Amniotic epithelial cell (primary cell): ENCODE data around the gene KCNQ5.
A peak's percentile ranks its signal among the peaks of the same experiment; 100 is the strongest.

Experiments
- DNase-seq: peaks from one replicate; pipeline ENCODE4 v3.0.0-alpha.2; 2010; ENCODE audit warnings: low read depth

The KCNQ5 gene

DNA sequence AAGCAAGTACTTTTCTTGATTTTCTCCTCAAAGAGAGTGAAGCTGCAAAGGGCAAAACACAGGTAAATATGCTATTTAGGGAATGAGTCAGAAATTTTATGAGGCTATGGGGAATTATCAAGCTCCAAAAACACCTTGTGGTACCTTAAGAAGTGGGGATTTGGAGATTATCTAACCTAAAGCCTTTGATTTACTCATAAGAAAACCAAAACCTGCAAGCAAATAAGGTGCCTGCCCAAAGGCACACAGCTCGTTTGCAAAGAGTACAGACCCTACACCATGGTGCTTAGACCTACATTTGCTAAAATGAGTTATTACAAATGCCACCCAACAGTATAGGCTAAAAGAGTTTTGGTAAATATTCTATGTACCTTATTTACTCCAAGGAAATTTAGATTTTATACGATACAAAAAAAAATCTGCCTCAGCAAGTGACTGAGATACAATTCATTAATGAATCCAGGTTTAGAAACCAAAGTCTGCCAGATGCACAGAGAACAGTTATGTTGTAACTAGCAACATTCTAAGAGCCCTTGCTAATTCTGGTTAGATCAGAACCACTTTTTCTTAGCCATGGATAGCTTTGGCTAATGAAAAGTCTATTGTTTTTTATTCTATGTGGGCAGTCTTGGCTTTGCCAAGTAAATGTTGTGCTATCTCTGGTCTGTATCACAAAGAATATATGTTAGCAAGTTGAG is 501.9 kb downstream of the KCNQ5 start:
- DNase-seq: no peak

DNA sequence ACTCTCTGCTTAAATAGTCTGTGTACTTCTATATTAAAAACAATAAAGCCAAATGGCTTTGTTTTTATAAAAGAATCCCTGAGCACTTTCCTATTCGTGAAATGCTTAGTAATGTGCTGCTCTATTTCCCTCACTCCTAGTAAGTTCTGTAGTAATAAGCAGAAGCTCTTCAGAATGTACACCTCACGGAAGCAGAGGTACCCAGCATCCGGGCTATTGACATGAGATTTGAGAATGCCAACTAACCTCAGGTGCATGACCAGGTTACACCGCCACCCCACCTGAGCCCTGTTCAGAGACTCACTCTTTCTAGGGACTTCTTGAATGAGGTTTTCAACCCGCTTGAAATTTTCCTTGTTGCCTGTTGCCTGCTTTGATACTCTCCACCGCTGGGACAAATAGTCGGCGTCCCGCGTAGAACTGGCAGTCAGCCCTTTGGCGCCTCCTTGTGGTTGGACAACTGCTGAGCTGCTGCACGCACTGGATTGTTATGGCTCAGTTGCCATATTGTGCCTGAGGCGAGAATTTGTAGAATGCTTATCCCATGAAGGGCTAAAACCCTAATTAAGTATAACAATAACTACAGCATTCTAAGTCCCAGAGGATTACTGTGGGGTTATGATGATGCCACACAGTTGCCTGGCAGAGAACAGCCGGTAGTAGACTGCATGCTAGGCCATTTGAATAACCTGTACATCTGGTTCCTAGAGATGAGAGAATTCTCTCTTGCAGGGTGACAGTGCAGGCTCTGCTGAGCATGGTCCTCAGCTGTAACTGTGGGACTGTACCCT is 508.0 kb downstream of the KCNQ5 start:
- DNase-seq: peak; percentile 53

DNA sequence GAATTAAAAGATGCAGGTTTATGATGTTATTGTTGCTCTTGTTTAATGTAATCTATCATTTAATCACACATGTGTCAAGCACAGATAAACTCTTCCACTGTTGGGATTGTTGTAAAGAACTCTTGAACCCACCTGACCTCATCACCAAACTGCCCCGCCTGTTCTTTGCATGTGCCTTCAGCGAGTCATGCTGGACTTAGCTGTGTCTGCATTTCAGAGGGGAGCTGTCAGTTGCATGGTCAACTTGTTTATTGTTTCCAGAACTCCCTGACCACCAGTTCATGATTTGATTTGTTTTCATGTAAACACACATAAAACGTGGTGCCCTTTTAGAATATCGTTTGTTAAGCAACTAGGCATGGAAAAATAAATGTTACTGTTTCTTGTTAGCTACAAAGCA is 509.8 kb downstream of the KCNQ5 start:
- peak; percentile 57 for DNase-seq

DNA sequence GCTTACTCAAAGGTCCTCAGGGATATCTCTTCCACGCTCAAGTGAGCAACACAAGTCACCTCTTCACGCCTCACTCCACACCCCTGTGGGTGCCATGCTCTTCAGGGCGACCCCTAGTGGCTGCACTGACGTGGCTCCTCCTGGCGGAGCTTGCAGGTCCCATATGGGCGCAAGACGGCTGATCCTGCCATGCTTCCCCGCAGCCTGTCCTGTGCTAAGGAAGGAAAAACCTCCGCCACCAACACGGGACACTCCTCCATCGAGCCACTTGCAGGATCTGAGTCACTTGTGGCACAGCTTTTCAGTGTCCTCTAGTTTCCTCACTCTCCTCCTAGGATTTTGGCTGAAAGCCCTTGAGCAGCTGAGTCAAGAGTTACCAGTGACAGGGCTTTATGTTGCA is 512.7 kb downstream of the KCNQ5 start:
- no peak for DNase-seq

DNA sequence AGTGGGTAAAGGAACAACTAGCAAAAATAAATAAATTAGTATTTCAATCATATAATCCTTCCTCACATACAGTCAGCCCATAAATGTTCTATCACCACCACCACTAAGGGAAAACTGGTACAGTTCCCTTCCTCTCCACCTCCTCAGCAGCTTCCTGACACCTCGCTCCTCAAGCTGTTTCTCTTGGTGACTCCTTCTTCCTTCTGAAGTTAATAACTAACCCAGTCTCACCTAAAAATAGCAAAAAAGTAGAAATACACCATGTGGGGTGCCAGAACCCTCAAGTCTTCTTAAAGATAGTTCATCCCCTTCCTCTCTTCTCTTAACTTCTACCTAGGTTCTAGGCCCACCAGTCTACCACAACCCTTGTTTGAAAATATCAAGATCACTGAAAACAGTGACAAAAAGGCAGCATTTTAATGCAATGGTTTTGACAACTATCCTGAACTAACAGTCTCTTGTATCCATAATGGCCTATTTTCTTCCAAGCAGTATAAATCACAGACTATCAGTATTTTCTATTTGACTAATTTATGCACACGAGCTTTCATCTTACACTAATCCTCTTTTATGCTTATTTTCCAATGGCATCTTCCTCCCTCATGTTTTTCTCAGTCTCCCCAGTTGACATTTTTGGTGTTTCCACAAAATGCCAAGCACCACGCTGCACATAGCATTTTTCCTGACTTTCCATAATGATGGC is 518.0 kb downstream of the KCNQ5 start:
- no peak for DNase-seq

DNA sequence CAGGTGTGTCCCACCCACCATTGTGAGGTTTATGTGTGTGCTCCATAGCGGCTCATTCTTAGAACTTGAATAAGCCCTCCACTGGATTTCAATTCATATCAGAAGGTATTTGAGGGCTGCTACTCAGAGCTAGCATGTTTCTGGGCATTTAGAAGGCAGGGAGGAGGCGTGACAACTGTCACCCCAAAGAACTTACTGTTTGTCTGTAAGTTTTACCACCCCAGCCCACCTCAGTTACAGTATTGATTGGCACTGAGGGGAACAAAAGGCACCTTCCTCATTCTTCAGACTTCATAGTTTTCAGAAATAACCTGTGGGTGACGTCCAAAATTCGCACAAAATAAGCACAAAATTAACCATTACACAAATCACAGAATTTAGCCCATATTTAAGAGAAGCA is 521.7 kb downstream of the KCNQ5 start:
- DNase-seq: no peak

DNA sequence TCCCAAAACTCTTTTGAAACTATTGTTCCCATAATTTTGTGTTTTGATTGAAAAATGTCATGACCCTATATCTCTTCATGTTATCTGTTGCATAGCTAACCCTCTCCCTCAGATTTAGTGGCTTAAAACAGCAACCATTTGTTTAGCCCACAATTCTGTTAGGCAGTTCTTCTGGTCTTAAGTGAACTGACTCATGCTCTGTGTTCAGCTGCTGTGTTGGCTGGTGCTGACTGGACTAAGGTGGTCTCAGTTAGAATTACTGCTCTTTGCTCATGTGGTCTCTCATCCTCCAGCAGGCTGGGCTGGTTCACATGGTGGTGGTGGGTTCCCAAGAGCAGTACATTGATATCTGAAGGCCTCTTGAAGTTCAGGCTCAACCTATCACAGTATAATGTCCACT is 522.7 kb downstream of the KCNQ5 start:
- DNase-seq: no peak

DNA sequence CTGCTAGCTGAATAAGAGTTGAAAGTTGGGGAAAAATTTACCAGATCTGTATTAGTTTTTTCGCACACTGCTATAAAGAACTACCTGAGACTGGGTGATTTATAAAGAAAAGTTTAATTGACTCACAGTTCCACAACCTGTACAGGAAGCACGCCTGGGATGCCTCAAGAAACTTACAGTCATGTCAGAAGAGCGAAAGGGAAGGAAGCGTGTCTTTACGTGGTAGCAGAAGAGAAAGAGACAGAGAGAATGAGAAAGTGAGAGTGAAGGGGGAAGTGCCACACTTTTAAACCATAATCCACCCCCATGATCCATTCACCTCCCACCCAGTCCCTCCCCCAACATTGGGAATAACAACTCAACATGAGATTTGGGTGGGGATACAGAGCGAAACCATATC is 523.8 kb downstream of the KCNQ5 start:
- no peak for DNase-seq

DNA sequence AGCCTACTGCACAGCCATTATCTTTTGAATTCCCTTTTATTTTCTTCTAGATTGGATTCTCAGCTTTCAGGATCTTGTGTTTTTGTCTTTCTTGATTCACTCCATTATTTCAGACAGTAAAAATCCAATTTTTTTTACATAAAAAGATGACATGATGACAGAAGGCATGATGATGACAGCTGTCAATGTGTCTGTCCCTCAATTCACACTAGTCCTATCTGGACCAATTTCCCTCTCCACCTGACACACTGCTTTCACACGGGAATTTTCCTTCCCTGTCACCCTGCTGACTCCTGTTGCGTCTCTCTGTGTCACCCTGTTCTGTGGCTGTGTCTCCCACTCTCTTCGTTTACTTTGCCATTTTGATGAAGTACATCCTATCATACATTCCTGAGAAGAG is 529.9 kb downstream of the KCNQ5 start:
- no peak for DNase-seq

DNA sequence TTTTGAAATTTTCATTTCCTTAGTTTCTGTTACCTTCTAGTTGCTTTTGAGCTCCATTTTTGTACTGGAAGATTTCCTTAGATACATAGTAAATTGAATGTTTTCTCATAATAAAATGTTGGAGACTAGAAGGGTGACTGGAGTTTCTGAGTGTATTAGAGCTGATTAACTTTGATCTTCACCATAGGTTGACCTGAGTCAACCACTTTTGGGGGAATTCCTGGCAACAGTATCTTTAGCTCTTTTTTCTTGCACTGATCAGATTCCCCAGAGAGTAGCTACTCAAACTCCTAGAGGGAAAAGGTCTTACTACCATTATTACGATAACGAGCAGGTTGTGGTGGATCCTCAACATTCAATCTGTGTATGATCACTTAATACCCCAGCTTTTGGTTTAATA is 530.7 kb downstream of the KCNQ5 start:
- DNase-seq: no peak

DNA sequence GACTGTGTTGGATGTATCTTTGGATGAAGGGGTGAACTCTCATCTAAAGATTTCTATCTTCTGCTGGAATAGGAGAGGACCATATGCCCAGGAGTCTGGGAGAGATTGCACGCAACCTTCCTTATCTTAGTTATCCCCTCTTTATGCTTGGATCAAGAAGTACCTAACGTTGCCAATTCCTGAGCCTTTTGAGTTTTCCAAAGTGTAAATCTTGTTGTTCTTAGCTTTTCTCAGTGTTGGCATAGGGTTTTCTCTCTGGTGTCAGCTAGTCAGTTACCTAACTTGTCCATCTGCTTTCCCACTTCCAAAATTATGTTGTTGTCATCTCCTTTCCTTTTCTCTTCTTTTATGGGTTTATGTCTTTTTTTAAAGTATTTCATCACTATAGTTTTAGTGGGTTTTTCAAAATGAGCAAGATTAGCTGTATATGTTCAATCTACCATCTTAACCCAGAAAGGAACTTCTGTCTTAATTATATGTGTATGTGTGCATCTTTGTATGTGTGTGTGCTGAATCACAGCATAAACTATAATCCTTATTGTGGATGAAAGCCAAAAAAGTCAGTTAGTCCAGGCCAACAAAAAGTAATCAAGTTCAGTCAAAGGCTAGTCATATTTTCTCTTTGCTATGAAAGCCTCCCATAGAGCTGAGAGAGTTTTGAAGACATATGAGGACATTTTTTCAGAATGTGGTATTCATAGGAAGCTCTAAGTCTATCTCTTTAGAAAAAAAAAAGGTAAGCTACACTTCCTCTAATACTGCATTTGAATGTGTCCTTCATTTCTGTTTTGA is 531.3 kb downstream of the KCNQ5 start:
- DNase-seq: peak; percentile 68

DNA sequence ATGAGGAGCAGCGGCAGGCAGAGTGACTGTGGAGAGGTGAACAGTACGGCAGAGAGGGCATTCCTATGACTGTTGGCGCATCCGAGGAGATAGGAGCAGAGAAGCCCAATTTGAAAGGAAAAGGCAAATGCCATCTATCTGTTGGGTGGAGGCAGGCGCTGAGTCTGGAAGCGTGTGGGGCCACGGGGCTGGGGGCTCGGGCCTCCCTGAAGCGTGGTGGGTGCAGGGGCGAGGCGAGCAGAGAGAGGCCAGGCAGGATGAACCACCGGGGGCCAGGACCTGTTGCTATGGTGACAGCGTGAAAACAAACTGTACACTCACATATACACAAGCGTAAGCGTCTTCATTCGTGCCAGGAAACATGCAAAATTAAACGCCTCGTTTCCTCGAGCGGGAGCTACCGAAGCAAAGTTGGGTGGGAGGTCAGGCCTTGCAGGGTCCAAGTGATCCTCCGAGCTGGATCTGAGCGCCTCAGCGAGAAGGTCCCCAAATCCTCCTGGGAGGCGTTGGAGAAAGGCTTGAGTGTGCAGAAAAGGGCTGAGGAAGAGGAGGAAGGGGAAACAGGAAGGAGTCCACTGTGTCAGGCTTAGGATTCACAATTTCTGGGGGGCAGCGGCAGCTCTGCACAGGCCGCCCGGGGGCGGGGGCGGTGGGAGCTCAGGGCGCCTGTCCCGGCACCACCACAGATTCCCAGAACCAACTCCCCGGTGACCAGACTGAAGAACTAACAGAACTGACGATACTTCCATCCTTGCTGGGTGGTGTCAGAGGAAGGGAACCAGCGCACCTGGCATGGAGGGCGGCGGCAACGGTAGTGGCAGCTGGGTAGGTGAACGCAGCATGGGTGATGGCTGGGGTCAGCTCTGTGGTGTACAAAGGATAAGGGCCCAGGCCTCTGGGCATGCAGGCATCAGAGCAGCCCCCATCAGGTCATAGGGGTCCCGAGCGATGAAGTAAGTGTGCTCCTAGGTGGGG is 535.2 kb downstream of the KCNQ5 start:
- DNase-seq: no peak

DNA sequence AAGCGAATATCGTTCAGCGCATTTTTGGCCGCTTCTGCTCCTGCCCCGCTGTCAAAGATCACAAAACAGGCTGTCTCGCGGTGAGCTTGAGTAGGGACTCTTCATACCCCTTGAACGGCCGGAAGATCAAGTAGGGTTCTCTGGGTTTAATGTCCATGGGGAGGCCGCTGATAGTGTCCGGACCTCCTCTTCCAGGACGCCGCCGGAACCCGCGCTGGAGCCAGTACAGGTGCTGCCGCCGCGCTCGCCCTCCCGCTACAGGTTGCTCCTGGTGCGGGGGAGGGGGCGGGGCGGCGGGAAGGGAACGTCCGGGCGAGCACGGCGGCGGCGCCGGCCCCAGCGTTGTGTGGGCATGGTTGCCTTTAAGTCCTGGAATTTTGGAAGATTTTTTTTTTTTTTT is 536.0 kb downstream of the KCNQ5 start:
- no peak for DNase-seq

DNA sequence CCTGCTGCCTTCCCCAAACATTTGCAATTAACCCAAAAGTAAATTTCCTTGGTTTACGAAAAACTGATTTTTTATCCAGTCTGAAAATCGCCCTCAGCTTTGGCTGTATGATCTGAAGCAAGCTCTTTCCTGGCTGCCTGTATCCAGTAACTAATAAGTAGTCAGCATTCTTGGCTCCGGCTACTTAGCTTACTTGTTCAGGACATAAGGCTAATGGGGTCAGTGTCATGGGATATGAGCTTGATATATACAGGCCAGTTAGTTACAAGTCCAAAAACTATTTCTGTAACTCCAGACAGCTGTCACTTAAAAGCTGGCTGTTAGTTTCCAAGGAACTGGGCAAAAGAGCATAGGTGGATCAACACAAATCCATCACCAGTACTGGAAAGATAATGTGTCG is 547.2 kb downstream of the KCNQ5 start:
- DNase-seq: no peak

DNA sequence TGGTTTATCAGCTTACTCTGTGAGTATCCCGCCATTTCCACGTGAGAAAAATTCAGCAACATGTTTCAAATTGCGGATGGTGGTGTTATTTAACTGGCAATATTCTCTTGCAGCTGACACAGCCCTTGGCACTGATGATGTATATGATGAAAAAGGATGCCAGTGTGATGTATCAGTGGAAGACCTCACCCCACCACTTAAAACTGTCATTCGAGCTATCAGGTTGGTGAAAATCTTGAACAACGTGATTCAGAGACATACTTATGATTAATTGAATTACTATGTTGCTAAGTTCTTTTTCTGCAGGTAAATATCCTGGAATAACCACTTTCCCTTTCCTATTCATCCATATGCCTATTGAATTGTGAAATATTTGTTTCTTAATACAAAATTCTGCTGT is 547.8 kb downstream of the KCNQ5 start:
- DNase-seq: no peak

DNA sequence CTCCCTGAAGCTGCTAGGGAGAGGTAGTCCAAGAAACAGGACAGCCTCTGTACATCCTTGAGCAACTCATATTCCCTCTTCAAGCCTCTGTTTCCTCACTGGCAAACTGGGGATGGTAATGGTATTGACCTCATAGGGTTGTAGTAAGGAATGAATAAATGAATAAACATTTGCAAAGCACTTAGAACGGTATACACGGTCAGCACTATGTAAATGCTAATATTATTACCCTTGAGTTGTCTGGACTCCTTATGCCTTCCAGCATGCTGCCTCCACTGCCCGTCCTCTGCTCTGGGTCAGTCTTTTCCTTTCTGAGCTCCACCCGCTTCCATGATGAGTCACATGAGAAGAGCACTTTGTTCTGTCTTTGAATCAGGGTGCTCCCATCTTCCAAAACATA is 552.8 kb downstream of the KCNQ5 start:
- no peak for DNase-seq

DNA sequence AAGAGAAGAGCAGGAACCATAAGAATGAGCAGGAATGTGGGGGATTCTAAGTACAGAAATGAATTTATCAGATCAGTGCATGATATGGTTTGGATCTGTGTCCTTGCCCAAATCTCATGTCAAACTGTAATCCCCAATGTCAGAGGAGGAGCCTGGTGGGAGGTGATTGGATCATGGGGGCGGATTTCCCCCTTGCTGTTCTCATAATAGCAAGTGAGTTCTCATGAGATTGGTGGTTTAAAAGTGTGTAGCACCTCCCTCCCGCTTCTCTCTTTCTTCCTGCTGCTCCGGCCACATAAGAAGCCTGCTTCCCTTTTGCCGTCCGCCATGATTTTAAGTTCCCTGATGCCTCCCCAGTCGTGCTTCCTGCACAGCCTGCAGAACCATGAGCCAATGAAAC is 554.2 kb downstream of the KCNQ5 start:
- DNase-seq: no peak

DNA sequence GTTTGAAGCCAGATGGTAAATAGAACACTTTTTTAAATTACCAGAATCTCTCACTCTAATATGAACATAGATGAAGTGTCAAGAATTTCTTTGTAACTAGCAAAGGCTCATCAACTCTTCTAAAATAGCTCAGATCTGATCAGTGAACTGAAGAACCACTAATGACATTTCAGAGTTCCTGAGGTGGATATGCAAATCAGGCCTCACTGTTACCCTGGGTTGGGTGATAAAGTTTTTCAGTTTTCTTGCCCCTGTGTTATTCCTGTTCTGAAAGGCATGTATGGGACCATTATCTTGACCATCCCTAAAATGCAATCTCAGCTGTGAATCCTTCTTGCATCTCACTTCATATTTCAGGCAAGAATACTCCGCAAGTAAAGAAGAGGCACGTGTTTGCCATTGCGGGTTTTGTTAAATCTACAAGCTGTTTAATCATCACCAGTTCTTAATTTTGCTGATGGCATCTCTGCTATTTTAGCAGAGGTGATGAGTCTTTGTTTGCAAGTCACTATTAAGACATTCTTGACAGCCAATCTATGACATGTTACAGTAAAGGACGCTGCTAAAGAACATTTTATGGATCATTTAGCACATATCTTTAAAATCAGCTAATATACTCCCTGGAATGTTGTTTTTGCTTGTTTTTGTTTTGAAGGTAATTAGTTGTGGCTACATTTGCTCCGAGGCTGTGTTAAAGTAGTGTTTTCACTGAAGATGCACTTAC is 555.5 kb downstream of the KCNQ5 start:
- no peak for DNase-seq

DNA sequence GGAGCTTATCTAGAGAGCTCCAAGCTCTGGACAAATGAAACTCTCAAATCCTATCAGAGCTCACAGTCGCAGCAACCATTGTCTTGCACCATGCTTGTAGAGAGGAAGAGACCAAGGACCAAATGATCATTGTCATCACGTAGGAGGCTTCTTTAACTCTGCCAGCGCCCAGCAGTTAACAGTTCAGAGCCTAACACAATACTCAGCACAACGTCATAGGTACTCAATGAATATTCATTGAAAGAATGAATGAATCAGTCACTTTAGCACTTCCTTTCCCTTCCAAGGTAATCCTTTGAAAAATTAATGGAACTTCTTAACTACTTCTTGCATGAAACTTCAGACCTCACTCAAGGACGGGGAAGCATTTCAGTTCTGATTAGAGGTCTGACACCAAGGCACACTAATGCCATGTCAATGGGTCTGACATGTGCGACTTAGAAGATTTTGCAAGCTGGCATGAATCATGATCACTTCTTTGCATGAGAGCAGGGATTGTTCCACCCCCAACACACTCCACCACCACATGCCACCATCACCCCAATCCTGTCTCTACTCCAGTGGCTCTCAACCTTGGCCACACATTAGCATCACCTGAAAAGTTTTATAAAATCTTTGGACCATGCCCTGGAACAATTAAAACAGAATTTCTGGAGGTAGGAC is 558.3 kb downstream of the KCNQ5 start:
- peak; percentile 16 for DNase-seq
